NCI-H82 (cell line): ENCODE data around the gene TBKBP1.
"Not testable (repeated sequence)": the region's sequence is repeated elsewhere in the genome, so short reads cannot be mapped to it uniquely, and the experiment has no call there.

Source experiments
- DNase-seq: peaks from one replicate; lab custom pipeline; 2025; lab: John Stamatoyannopoulos, UW

Gene TBKBP1

GRCh38 chr17:47676510-47677165 is 17.3 kb upstream of the TBKBP1 start:
- DNase-seq, result no peak

- DNase-seq, result peak; percentile 46
Observed at GRCh38 chr17:47678196-47678595, 15.8 kb upstream of the TBKBP1 start.

GRCh38 chr17:47682138-47682537 is 11.8 kb upstream of the TBKBP1 start:
- DNase-seq, result no peak

GRCh38 chr17:47682727-47683126 is 11.2 kb upstream of the TBKBP1 start:
- not testable (repeated sequence) for DNase-seq

GRCh38 chr17:47684025-47684424 is 9.9 kb upstream of the TBKBP1 start:
- DNase-seq, result no peak

- no peak for DNase-seq
Observed at GRCh38 chr17:47684535-47685193, 9.3 kb upstream of the TBKBP1 start.

- no peak for DNase-seq
Observed at GRCh38 chr17:47685556-47686275, 8.2 kb upstream of the TBKBP1 start.

- DNase-seq, result no peak
Observed at GRCh38 chr17:47686276-47686635, 7.7 kb upstream of the TBKBP1 start.

- no peak for DNase-seq
Observed at GRCh38 chr17:47686664-47687327, 7.2 kb upstream of the TBKBP1 start.

- peak; percentile 33 for DNase-seq
Observed at GRCh38 chr17:47687328-47687690, 6.7 kb upstream of the TBKBP1 start.

GRCh38 chr17:47687748-47688147 is 6.2 kb upstream of the TBKBP1 start:
- DNase-seq, result peak; percentile 75

- no peak for DNase-seq
Observed at GRCh38 chr17:47690121-47690520, 3.8 kb upstream of the TBKBP1 start.

GRCh38 chr17:47692137-47692894 is 1.6 kb upstream of the TBKBP1 start:
- peak; percentile 67 for DNase-seq

GRCh38 chr17:47692895-47693730 is 848 bp upstream of the TBKBP1 start:
- DNase-seq, result peak; percentile 76

- peak; percentile 82 for DNase-seq
Observed at GRCh38 chr17:47694581-47695428, 844 bp downstream of the TBKBP1 start.

GRCh38 chr17:47695429-47696376 is 1.7 kb downstream of the TBKBP1 start:
- DNase-seq, result no peak

GRCh38 chr17:47696717-47697642 is 3.0 kb downstream of the TBKBP1 start:
- no peak for DNase-seq
